BLaER1 (cell line): ENCODE measurements around the gene KYNU.

Source experiments
- H3K27ac ChIP-seq: shearing (Covaris generic); formaldehyde crosslinking; 2 replicates; pipeline ENCODE4 v1.8.1; 2022
- H3K27me3 ChIP-seq: shearing (Covaris generic); formaldehyde crosslinking; 2 replicates; pipeline ENCODE4 v1.8.1; 2022
- H3K36me3 ChIP-seq: shearing (Covaris generic); formaldehyde crosslinking; 2 replicates; pipeline ENCODE4 v1.8.1; 2022
- H3K4me1 ChIP-seq: shearing (Covaris generic); formaldehyde crosslinking; 2 replicates; pipeline ENCODE4 v1.8.1; 2022
- H3K4me2 ChIP-seq: shearing (Covaris generic); formaldehyde crosslinking; 2 replicates; pipeline ENCODE4 v1.8.1; 2022
- H3K4me3 ChIP-seq: shearing (Covaris generic); formaldehyde crosslinking; 2 replicates; pipeline ENCODE4 v1.8.1; 2022
- H3K9ac ChIP-seq: shearing (Covaris generic); formaldehyde crosslinking; 2 replicates; pipeline ENCODE4 v1.8.1; 2022
- H3K9me3 ChIP-seq: shearing (Covaris generic); formaldehyde crosslinking; 2 replicates; pipeline ENCODE4 v1.8.1; 2022
- H4K20me1 ChIP-seq: shearing (Covaris generic); formaldehyde crosslinking; 2 replicates; pipeline ENCODE4 v1.8.1; 2022
- Cebpa-rat ChIP-seq: shearing (Covaris generic); IDR thresholded peaks from 2 replicates; pipeline ENCODE4 v1.8.1; 2022

KYNU gene

GRCh38 chr2:142877216-142877838, at the start of gene KYNU:
KYNU (plus strand) TSS chr2:142877664; CDS start chr2:142885368, 7,704 bp downstream.
- Histone ChIP-seq H3K27ac (no peak within 1 kb of the TSS), H4K20me1 (no peaks in the 10 kb centered on the region), H3K9me3 (no peaks in the 10 kb centered on the region), H3K9ac (no peak within 1 kb of the TSS), H3K27me3 (no peaks in the 10 kb centered on the region), H3K4me1 (peaks cover 7% of the 10 kb centered on the region; the same call in 1 of the 2 replicates), H3K4me3 (no peak within 1 kb of the TSS), H3K36me3 (no peaks in the 10 kb centered on the region), H3K4me2 (no peak within 1 kb of the TSS)
- no peak for TF ChIP-seq Cebpa-rat

- Histone ChIP-seq H3K9me3 (no peaks in the 10 kb centered on the region), H4K20me1 (no peaks in the 10 kb centered on the region), H3K27me3 (no peaks in the 10 kb centered on the region), H3K9ac (no peak overlapping the region), H3K27ac (no peak overlapping the region), H3K4me1 (no peaks in the 10 kb centered on the region), H3K4me3 (no peak overlapping the region), H3K4me2 (no peak overlapping the region), H3K36me3 (no peaks in the 10 kb centered on the region)
- TF ChIP-seq Cebpa-rat: no peak
Observed at GRCh38 chr2:142834021-142834420, 43.4 kb upstream of the KYNU start.

- H3K4me2 ChIP-seq: no peak overlapping the region
- no peaks in the 10 kb centered on the region for H4K20me1 ChIP-seq
- peaks cover 6% of the 10 kb centered on the region; the same call in 1 of the 2 replicates for H3K4me1 ChIP-seq
- no peak overlapping the region for H3K27ac ChIP-seq
- no peak overlapping the region for H3K9ac ChIP-seq
- H3K9me3 ChIP-seq: no peaks in the 10 kb centered on the region
- H3K36me3 ChIP-seq: no peaks in the 10 kb centered on the region
- H3K27me3 ChIP-seq: no peaks in the 10 kb centered on the region
- no peak for TF ChIP-seq Cebpa-rat
- no peak overlapping the region for H3K4me3 ChIP-seq
Observed at GRCh38 chr2:142840436-142840835, 37.0 kb upstream of the KYNU start.

- Histone ChIP-seq H3K4me2 (no peak overlapping the region), H3K4me1 (peaks cover 6% of the 10 kb centered on the region; the same call in 1 of the 2 replicates), H3K27ac (no peak overlapping the region), H3K9ac (no peak overlapping the region), H3K4me3 (no peak overlapping the region), H4K20me1 (no peaks in the 10 kb centered on the region), H3K27me3 (no peaks in the 10 kb centered on the region), H3K36me3 (no peaks in the 10 kb centered on the region), H3K9me3 (no peaks in the 10 kb centered on the region)
- TF ChIP-seq Cebpa-rat: no peak
Observed at GRCh38 chr2:142841788-142842187, 35.7 kb upstream of the KYNU start.

GRCh38 chr2:142842369-142842768, 35.1 kb upstream of the KYNU start:
- Histone ChIP-seq H3K9me3 (no peaks in the 10 kb centered on the region), H3K4me3 (no peak overlapping the region), H3K36me3 (no peaks in the 10 kb centered on the region), H4K20me1 (no peaks in the 10 kb centered on the region), H3K27ac (no peak overlapping the region), H3K27me3 (no peaks in the 10 kb centered on the region), H3K4me2 (no peak overlapping the region), H3K4me1 (peaks cover 6% of the 10 kb centered on the region; the same call in 1 of the 2 replicates), H3K9ac (no peak overlapping the region)
- TF ChIP-seq Cebpa-rat: no peak

- Histone ChIP-seq H3K27me3 (no peaks in the 10 kb centered on the region), H3K27ac (no peak overlapping the region)
- no peak for TF ChIP-seq Cebpa-rat
Observed at GRCh38 chr2:142843731-142844130, 33.7 kb upstream of the KYNU start.

GRCh38 chr2:142848023-142848606, 29.3 kb upstream of the KYNU start:
- H4K20me1 ChIP-seq: no peaks in the 10 kb centered on the region
- H3K4me1 ChIP-seq: peaks cover 6% of the 10 kb centered on the region; the same call in 1 of the 2 replicates
- no peaks in the 10 kb centered on the region for H3K36me3 ChIP-seq
- TF ChIP-seq Cebpa-rat: no peak
- no peak overlapping the region for H3K9ac ChIP-seq
- no peak overlapping the region for H3K27ac ChIP-seq
- H3K4me2 ChIP-seq: no peak overlapping the region
- no peaks in the 10 kb centered on the region for H3K9me3 ChIP-seq
- H3K27me3 ChIP-seq: no peaks in the 10 kb centered on the region
- H3K4me3 ChIP-seq: no peak overlapping the region

More at GRCh38 chr2:142843731-142844130, 33.7 kb upstream of the KYNU start:
- no peak overlapping the region for H3K9ac ChIP-seq
- H4K20me1 ChIP-seq: no peaks in the 10 kb centered on the region
- no peak overlapping the region for H3K4me3 ChIP-seq
- no peaks in the 10 kb centered on the region for H3K9me3 ChIP-seq
- H3K4me2 ChIP-seq: peak overlapping the region; percentile 12; the same call in 1 of the 2 replicates
- peaks cover 6% of the 10 kb centered on the region; the same call in 1 of the 2 replicates for H3K4me1 ChIP-seq
- no peaks in the 10 kb centered on the region for H3K36me3 ChIP-seq

- H3K4me3 ChIP-seq: no peak overlapping the region
- no peak overlapping the region for H3K4me2 ChIP-seq
- no peaks in the 10 kb centered on the region for H4K20me1 ChIP-seq
- no peaks in the 10 kb centered on the region for H3K27me3 ChIP-seq
- no peak overlapping the region for H3K27ac ChIP-seq
- H3K9ac ChIP-seq: no peak overlapping the region
- no peaks in the 10 kb centered on the region for H3K36me3 ChIP-seq
- TF ChIP-seq Cebpa-rat: no peak
- H3K4me1 ChIP-seq: no peaks in the 10 kb centered on the region
- H3K9me3 ChIP-seq: no peaks in the 10 kb centered on the region
Observed at GRCh38 chr2:142849820-142850219, 27.6 kb upstream of the KYNU start.

GRCh38 chr2:142853912-142854311, 23.6 kb upstream of the KYNU start:
- H3K4me1 ChIP-seq: no peaks in the 10 kb centered on the region
- H3K27ac ChIP-seq: no peak overlapping the region
- no peak overlapping the region for H3K4me2 ChIP-seq
- H3K27me3 ChIP-seq: no peaks in the 10 kb centered on the region
- H3K9me3 ChIP-seq: no peaks in the 10 kb centered on the region
- H3K9ac ChIP-seq: no peak overlapping the region
- no peaks in the 10 kb centered on the region for H4K20me1 ChIP-seq
- H3K36me3 ChIP-seq: no peaks in the 10 kb centered on the region
- H3K4me3 ChIP-seq: no peak overlapping the region
- TF ChIP-seq Cebpa-rat: no peak
